HG03378 (cell line): ENCODE data around the gene FPR1.
A peak's percentile ranks its signal among the peaks of the same experiment; 100 is the strongest.

Source experiments
- ATAC-seq: cut with Tn5 transposase; IDR thresholded peaks from one replicate; pipeline ENCODE4 v1.9.1; 2021; ENCODE audit warnings: mild to moderate bottlenecking, moderate library complexity; ENCODE audit not compliant: unreplicated experiment

Gene FPR1

DNA sequence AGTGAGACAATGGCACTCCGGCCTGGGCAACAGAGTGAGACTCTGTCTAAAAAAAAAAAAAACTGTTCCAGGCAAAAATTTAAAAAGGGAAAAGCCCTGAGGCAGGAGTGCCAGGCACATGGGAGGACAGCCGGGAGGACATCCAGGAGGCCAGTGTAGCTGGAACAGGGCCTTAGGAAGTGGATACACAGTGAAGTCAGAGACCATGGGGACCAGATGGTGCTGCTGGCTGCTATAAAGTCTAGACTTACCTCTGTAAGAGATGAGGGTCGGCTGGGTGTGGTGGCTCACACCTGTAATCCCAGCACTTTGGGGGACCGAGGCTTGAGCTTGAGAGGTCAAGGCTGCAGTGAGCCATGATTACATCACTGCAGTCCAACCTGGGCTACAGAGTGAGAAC is 42.9 kb downstream of the FPR1 start:
- no peak for ATAC-seq

DNA sequence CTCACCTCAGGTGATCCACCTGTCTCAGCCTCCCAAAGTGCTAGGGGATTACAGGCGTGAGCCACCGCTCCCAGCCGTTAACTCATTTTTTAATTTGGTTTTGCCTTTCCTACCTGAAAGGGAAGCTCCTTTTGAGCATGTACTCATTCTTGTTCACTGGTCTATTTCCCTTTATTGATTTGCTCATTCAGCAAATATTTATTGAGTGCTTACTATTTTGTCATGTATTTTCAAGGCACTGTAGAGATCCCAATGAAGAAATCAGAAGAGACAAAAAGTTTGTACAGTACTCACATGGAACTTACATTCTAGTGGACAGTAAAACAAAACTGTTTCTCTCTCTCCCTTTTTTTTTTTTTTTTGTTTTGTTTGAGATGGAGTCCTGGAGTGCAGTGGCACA is 44.8 kb downstream of the FPR1 start:
- no peak for ATAC-seq

DNA sequence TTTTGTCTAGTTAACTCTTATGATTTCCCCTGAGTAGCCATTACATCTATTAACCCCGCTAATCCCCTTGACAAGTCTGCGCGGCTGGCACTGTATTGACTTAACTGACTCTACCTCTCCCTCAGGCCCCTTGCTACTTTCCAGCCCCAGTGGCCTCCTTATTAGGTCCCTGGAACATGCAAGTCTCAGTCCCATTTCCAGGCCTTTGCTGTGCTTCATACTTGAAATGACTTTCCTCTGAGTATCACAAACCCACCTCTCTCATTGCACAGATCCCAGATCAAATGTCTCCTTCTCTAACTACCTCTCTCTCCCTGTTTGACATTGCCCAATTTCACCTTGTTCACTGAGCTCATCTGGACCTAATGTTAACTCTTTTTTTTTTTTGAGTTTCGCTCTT is 45.4 kb downstream of the FPR1 start:
- no peak for ATAC-seq

DNA sequence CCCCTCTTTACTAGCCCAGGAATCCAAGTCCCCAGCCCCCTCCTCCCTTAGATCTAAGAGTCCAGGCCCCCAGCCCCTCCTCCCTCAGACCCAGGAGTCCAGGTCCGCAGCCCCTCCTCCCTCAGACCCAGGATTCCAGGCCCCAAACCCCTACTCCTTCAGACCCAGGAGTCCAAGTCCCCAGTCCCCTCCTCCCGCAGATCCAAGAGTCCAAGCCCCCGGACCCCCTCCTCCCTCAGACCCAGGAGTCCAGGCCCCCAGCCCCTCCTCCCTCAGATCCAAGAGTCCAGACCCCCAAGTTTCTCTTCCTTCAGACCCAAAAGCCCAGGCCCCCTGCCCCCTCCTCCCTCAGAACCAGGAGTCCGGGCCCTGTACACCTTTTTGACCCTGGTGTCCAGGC is 47.1 kb downstream of the FPR1 start:
- no peak for ATAC-seq

DNA sequence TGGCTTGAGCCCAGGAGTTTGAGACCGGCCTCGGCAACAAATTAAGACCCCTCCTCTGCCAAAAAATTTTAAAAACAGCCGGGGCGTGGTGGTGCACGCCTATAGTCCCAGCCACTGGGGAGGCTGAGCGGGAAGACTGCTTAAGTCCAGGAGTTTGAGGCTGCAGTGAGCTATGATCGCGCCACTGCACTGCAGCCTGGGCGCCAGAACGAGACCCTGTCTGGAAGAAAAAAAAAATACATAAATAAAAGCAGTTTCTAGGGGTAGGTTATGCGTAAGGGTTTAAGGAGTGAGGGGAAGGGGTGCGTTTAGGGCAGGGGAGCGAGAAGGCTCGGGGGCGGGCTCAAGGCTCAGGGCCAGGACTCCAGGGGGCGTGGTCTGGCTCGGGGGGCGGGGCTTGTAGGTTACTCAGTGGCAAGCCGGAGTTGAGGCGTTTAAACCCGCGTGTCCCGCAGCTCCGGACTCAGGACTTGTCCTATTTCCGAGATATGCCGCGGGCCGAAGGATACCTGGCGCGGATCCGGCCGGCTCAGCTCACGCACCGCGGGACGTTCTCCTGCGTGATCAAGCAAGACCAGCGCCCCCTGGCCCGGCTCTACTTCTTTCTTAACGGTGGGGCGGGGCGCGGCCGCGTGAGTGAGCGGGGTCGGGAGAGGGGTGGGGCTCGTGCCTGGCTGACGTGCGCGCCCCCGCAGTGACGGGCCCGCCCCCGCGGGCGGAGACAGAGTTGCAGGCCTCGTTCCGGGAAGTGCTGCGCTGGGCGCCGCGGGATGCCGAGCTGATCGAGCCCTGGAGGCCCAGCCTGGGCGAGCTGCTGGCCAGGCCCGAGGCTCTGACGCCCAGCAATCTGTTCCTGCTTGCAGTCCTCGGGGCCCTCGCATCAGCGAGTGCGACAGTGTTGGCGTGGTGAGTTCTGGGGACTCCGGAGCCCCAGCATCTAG is 47.8 kb downstream of the FPR1 start:
- peak; percentile 82 for ATAC-seq

DNA sequence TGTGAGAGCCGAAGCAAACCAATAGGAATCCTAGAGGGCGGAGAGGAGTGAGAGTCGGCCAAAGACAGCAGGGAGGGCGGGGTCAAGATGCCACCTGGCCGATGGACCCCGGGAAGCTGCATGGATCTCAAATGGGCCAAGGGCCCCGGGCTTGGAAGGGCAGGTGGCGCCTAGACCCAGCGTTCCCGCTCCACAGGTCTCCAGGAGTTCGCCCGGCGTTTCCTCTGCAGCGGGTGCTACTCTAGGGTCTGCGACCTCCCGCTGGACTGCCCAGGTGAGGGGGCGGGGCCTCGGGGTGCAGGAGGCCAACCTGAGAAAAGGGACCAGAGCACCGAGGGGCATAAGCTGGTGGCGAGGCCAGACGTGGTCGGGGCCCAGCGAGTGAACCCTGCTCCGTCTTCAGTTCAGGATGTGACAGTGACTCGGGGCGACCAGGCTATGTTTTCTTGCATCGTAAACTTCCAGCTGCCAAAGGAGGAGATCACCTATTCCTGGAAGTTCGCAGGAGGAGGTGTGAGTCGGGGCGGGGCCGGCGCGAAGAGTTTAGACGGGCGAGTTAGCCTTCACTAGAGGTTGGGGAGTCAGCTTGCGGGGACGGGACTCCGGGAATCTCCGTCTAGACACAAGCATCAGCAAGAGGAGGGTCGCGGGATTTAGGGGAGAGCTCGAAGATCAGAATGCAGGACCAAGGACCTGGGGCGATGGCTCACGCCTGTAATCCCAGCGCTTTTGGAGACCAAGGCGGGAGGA is 48.7 kb downstream of the FPR1 start:
- no peak for ATAC-seq

DNA sequence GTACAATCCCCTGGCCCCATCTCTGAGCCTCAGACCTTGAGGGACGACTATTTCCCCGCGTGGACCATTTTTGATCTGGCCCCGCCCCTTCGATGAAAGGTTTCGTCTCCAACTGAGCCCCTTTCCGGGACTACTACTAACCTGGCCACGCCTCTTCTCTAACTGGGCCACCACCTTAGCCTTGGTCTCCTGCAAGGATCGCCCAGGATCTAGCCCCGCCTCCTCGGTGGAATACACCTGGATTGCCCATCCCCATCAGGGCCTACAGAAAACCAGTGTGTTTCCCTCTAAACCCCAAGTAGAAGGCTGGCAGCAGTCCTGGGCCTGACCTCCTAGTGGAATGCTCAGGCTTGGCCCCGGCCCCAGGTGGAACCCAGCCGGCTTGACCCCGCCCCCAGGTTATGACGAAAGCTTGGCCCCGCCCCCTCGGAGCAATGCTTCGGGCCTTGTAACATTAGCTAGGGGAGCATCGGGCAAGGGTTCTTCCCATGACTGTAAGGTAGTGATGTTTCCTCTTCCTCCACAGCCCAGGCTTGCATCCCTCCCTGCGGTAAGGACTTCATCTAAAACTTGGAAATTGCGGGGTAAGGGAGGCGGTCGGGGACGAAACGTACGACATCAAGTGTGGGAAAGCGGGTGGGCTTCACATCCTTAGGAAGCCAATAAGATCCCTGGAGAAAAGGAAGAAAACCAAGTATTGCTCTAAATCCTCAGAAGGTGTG is 49.4 kb downstream of the FPR1 start:
- ATAC-seq: no peak

DNA sequence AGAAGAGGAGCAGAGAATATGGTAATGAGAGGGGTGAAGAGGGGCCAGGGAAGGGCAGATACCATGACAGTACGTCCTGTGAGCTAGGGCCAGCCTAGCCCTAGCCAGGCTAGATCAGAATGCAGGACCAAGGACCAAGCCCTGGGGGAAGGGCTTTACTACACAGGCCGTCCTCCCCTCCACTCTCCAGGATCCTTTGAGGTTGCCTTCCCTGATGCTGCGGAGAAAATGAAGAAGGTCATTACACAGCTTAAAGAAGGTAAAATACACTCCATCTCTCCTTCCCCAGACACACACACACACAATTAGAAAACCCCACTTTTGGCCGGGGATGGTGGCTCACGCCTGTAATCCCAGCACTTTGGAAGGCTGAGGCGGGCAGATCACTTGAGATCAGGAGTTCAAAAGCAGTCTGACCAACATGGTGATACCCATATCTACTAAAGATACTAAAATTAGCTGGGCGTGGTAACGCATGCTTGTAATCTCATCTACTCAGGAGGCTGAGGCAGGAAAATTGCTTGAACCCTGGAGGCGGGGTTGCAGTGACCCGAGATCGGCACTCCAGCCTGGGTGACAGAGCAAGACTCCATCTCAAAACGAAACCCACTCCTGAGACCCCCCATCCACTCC is 50.1 kb downstream of the FPR1 start:
- no peak for ATAC-seq

DNA sequence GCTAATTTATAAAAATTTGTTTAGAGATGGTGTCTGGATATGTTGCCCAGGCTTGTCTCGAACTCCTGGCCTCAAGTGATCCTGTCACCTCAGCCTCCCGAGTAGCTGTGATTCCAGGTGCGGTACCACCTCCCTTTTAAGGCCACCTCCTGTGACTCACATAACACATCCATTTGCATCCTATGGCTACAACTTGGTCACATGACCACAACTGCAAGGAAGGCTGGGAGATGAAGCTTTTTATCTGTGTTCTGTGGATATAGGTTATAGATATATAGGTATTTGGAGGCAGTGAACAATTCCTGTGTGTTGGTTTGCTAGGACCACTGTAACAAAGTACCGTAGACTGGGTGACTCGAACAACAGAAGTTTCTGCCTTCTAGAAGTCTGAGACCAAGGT is 52.5 kb downstream of the FPR1 start:
- ATAC-seq: no peak

DNA sequence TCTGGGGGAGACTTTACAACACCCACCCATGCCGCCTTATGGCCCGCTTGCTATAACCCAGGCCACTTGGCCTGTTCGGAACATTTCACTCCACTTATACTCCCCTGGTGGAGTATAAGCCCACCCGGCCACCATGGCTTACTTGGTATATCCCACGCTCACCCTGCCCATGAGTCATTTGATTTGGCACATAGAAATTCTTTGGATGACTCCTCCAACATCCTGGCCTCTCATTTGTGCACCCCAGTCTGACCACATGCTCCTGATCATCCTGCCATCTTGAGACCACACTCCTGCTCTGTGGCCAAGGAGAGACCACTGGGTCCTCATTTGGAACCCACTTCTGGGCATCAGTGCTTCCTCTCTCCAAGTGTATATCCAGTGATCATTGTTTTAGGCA is 53.4 kb downstream of the FPR1 start:
- ATAC-seq: no peak

DNA sequence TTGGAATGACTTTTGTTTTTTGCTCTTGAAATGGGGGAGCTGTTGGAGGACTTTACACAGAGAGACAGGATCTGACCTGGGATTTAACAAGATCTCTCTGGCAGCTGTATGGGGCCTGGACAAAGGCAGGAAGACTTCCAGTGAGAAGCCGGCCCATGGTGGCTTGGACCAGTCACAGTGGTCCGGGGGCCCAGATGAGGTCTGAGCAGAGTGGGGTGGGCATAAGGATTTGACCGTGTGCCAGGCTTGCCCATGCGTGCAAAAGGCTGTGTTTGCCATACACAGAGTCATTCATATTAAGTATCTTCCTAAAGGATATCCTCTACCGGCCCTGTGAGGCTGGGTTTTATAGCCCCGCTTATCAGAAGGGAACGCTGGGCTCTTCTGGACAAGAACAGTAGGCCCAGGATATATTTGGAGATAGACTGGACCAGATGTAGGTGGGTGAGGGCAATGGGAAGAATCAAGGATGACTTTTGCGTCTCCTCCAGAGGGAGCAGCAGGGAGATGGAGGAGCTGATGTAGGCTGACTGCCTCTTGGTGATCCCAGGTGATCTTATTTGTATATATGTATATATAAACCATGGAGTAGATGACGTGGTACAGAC is 54.4 kb downstream of the FPR1 start:
- no peak for ATAC-seq

DNA sequence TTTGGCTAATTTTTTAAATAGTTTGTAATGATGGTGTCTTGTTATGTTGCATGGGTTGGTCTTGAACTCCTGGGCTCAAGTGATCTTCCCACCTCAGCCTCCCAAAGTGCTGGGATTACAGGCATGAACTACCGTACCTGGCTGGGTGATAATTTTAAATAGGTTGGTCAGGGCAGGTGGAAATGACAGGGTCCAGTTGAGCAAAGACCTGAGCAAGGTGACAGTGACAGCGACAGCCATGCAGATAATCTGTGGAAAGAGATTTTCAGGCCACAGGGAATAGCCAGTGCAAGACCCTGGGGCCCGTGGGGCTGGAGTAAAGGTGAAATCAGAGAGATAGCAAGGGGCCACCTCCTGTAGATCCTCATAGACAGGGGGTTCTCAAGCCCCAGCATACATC is 55.1 kb downstream of the FPR1 start:
- no peak for ATAC-seq
